Neuronal stem cell (in vitro differentiated cells): ENCODE measurements around the gene IRX3.
A peak's percentile ranks its signal among the peaks of the same experiment; 100 is the strongest.

Experiments
- DNase-seq: peaks from one replicate; pipeline ENCODE4 v3.0.0-alpha.2; 2013; ENCODE audit warnings: low spot score
- H2AFZ ChIP-seq: one replicate; pipeline ENCODE4 v1.6.1; 2013; ENCODE audit warnings: mild to moderate bottlenecking, low read length, inconsistent platforms
- H2AK5ac ChIP-seq: 2 replicates; pipeline ENCODE4 v1.6.1; 2013; ENCODE audit warnings: low read depth, mild to moderate bottlenecking, inconsistent platforms, low read length, moderate library complexity, mixed read lengths
- H2BK120ac ChIP-seq: 2 replicates; pipeline ENCODE4 v1.6.1; 2013; ENCODE audit warnings: low read depth, mild to moderate bottlenecking, inconsistent platforms, low read length, moderate library complexity, mixed read lengths
- H2BK12ac ChIP-seq: one replicate; pipeline ENCODE4 v1.6.1; 2013; ENCODE audit warnings: low read length, inconsistent platforms
- H2BK15ac ChIP-seq: 2 replicates; pipeline ENCODE4 v1.6.1; 2013; ENCODE audit warnings: mild to moderate bottlenecking, low read length, inconsistent platforms, mixed read lengths
- H2BK5ac ChIP-seq: one replicate; pipeline ENCODE4 v1.6.1; 2013; ENCODE audit warnings: inconsistent platforms, mild to moderate bottlenecking, low read length, moderate library complexity
- H3K14ac ChIP-seq: one replicate; pipeline ENCODE4 v1.6.1; 2013; ENCODE audit warnings: low read length, inconsistent platforms
- H3K18ac ChIP-seq: 2 replicates; pipeline ENCODE4 v1.6.1; 2013; ENCODE audit warnings: low read length, inconsistent platforms
- H3K23ac ChIP-seq: 2 replicates; pipeline ENCODE4 v1.6.1; 2013; ENCODE audit warnings: low read depth, mild to moderate bottlenecking, mixed read lengths, low read length, inconsistent platforms; ENCODE audit not compliant: poor library complexity
- H3K27ac ChIP-seq: replicated peaks from 3 replicates; pipeline ENCODE4 v1.5.1; 2013; ENCODE audit warnings: low read length, inconsistent platforms
- H3K27me3 ChIP-seq, 3 experiments: 2 replicates each; pipeline ENCODE4 v1.6.1; 2013; ENCODE audit warnings: low read length in 3 of 3, mild to moderate bottlenecking in 2 of 3, inconsistent platforms in 1 of 3, low read depth in 1 of 3, mixed read lengths in 1 of 3, moderate library complexity in 1 of 3; ENCODE audit not compliant: control insufficient read depth in 3 of 3, insufficient read depth in 3 of 3
- H3K36me3 ChIP-seq, 2 donors: replicated peaks in 1 of 2; 2 replicates each; pipeline ENCODE4 v1.6.1; 2013; ENCODE audit warnings: low read length in 2 of 2; ENCODE audit not compliant: control insufficient read depth in 2 of 2, insufficient read depth in 2 of 2
- H3K4ac ChIP-seq: 2 replicates; pipeline ENCODE4 v1.6.1; 2013; ENCODE audit warnings: inconsistent platforms, mild to moderate bottlenecking, low read length, moderate library complexity
- H3K4me1 ChIP-seq, 2 donors: 1 replicate in 1 of 2; 2 replicates in 1 of 2; pipeline ENCODE4 v1.6.1; 2013; ENCODE audit warnings: low read length in 2 of 2, low read depth in 1 of 2; ENCODE audit not compliant: control insufficient read depth in 2 of 2, insufficient read depth in 1 of 2
- H3K4me2 ChIP-seq: one replicate; pipeline ENCODE4 v1.6.1; 2013; ENCODE audit warnings: mild to moderate bottlenecking, low read length, inconsistent platforms; ENCODE audit not compliant: insufficient read depth, poor library complexity, severe bottlenecking
- H3K4me3 ChIP-seq, 2 donors: 2 replicates each; pipeline ENCODE4 v1.5.1; 2013; ENCODE audit warnings: low read length in 2 of 2, mild to moderate bottlenecking in 2 of 2, inconsistent platforms in 1 of 2, moderate library complexity in 1 of 2
- H3K79me1 ChIP-seq: one replicate; pipeline ENCODE4 v1.6.1; 2013; ENCODE audit warnings: low read depth, mild to moderate bottlenecking, inconsistent platforms, low read length, moderate library complexity
- H3K9ac ChIP-seq: one replicate; pipeline ENCODE4 v1.6.1; 2013; ENCODE audit warnings: mild to moderate bottlenecking, low read depth, low read length, inconsistent platforms; ENCODE audit not compliant: poor library complexity
- H3K9me3 ChIP-seq, 2 donors: replicated peaks in 1 of 2; 2 replicates each; pipeline versions ENCODE3 to v1.6.1; 2013; ENCODE audit warnings: low read length in 2 of 2, mild to moderate bottlenecking in 2 of 2, inconsistent platforms in 1 of 2, low read depth in 1 of 2, mixed read lengths in 1 of 2, moderate library complexity in 1 of 2; ENCODE audit not compliant: control insufficient read depth in 2 of 2, insufficient read depth in 1 of 2
- H4K8ac ChIP-seq: one replicate; pipeline ENCODE4 v1.6.1; 2013; ENCODE audit warnings: low read depth, mild to moderate bottlenecking, inconsistent platforms, low read length, moderate library complexity
- H4K91ac ChIP-seq: one replicate; pipeline ENCODE4 v1.6.1; 2013; ENCODE audit warnings: low read length, low read depth, mild to moderate bottlenecking, inconsistent platforms; ENCODE audit not compliant: poor library complexity
- WGBS, 2 donors: extraction: QIAGEN DNeasy Blood & Tissue Kit; methylation state at CpG; one replicate each; pipeline ENCODE4 v1.1.7; 2013; ENCODE audit warnings: missing lambda C conversion rate in 2 of 2, mixed read lengths in 1 of 2; ENCODE audit not compliant: insufficient read length in 2 of 2, insufficient replicate concordance in 1 of 2; ENCODE audit errors: extremely low coverage in 2 of 2; 5-methylcytosine and 5-hydroxymethylcytosine counted together

Gene IRX3

DNA sequence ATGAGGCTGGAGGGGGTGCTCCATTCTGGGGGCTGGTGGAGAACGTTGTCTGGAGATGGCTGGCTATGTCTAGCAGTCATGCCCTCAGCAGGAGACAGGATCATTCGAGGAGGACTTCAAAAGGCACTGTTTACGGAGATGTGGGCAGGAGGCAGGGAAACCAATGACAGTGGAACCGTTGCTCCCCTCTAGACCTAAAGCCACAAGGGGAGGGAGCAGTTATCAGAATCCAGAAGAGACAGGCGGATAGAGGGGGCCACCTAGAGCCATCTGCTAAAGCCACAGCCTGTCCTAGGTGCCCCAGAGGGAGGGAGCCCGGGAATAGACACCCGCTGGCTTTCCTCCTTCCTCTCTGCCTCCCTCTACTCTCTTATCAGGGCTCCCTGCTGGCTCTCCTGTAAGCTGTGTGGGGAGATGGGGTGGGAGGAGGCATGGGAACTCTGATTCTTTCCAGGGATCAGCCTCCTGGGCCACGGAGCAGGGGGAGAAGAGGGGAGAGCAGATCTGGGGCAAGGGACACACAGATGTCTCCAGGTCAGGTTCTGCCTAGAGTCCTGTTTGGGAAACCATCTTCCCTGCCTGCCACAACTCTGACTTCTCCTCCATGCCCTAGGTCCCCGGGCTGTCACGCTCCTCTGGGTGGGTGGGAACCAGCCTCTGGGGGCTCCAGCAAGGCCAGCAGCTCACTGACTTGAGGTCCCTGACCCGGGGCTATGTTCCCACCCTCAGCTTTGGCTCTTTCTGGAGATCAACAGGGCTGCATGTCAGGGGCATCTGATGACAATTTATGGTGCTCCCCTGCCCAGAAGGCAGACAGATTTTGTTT lies 42.3 kb downstream of the IRX3 start:
- Histone ChIP-seq H2BK15ac (no peak overlapping the region), H3K9ac (no peak overlapping the region), H3K4me1 (peaks cover 2 to 6% of the 10 kb centered on the region in 2 donors), H3K79me1 (no peaks in the 10 kb centered on the region), H2BK12ac (no peak overlapping the region), H3K18ac (peak overlapping the region; percentile 32), H3K36me3 (no peaks in the 10 kb centered on the region), H2AFZ (peak overlapping the region; percentile 18), H3K14ac (no peak overlapping the region), H3K27ac (no peak overlapping the region), H3K4me3 (no peak overlapping the region), H3K4me2 (no peak overlapping the region), H4K91ac (no peak overlapping the region), H2BK120ac (no peak overlapping the region), H2AK5ac (no peak overlapping the region), H3K23ac (no peak overlapping the region), H2BK5ac (no peak overlapping the region), H4K8ac (no peak overlapping the region), H3K9me3 (no peaks in the 10 kb centered on the region), H3K27me3 (peaks cover 0 to 5% (median 0%) of the 10 kb centered on the region in 3 experiments), H3K4ac (no peak overlapping the region)
- no peak for DNase-seq
- no CpG with 5 or more reads among the region's 11 CpGs for WGBS, 2 donors

- no peak overlapping the region for H3K23ac ChIP-seq
- DNase-seq, result no peak
- no peak overlapping the region for H3K14ac ChIP-seq
- no peak overlapping the region for H2BK15ac ChIP-seq
- H2AK5ac ChIP-seq, result no peak overlapping the region
- no peak overlapping the region for H2BK120ac ChIP-seq
- H3K4ac ChIP-seq, result no peak overlapping the region
- H2AFZ ChIP-seq, result no peak overlapping the region
- H3K4me1 ChIP-seq, result peaks cover 2 to 6% of the 10 kb centered on the region in 2 donors
- no peaks in the 10 kb centered on the region for H3K36me3 ChIP-seq
- H4K8ac ChIP-seq, result no peak overlapping the region
- H3K9ac ChIP-seq, result no peak overlapping the region
- no peak overlapping the region for H3K4me3 ChIP-seq
- H3K79me1 ChIP-seq, result no peaks in the 10 kb centered on the region
- WGBS, 2 donors, result no CpG with 5 or more reads among the region's 6 CpGs
- no peaks in the 10 kb centered on the region for H3K27me3 ChIP-seq
- H3K4me2 ChIP-seq, result no peak overlapping the region
- H4K91ac ChIP-seq, result no peak overlapping the region
- H3K18ac ChIP-seq, result no peak overlapping the region
- no peak overlapping the region for H2BK12ac ChIP-seq
- no peak overlapping the region for H2BK5ac ChIP-seq
- H3K9me3 ChIP-seq, result no peaks in the 10 kb centered on the region
- no peak overlapping the region for H3K27ac ChIP-seq
These were observed 43.4 kb downstream of the IRX3 start for GRCh38 chr16:54243202-54243601.

- H4K8ac ChIP-seq, result no peak overlapping the region
- H3K9me3 ChIP-seq, result no peaks in the 10 kb centered on the region
- H4K91ac ChIP-seq, result no peak overlapping the region
- no peak overlapping the region for H3K27ac ChIP-seq
- no peak overlapping the region for H2BK12ac ChIP-seq
- H3K4me3 ChIP-seq, result no peak overlapping the region
- no peak overlapping the region for H3K4me2 ChIP-seq
- peak overlapping the region; percentile 67 for H2AFZ ChIP-seq
- peak; percentile 29 for DNase-seq
- H3K27me3 ChIP-seq, result no peaks in the 10 kb centered on the region
- no peak overlapping the region for H2BK15ac ChIP-seq
- no peaks in the 10 kb centered on the region for H3K36me3 ChIP-seq
- H3K79me1 ChIP-seq, result no peaks in the 10 kb centered on the region
- H3K23ac ChIP-seq, result no peak overlapping the region
- no peak overlapping the region for H2AK5ac ChIP-seq
- H3K4me1 ChIP-seq, result peaks cover 2 to 6% of the 10 kb centered on the region in 2 donors
- H3K9ac ChIP-seq, result no peak overlapping the region
- H3K4ac ChIP-seq, result no peak overlapping the region
- H3K14ac ChIP-seq, result no peak overlapping the region
- peak overlapping the region; percentile 6 for H3K18ac ChIP-seq
- no peak overlapping the region for H2BK5ac ChIP-seq
- no CpG with 5 or more reads among the region's 4 CpGs for WGBS, 2 donors
- no peak overlapping the region for H2BK120ac ChIP-seq
These were observed 44.4 kb downstream of the IRX3 start for GRCh38 chr16:54242199-54242598.

GRCh38 chr16:54241525-54241924 lies 45.1 kb downstream of the IRX3 start:
- Histone ChIP-seq H4K8ac (no peak overlapping the region), H3K4me3 (no peak overlapping the region), H3K14ac (no peak overlapping the region), H2BK5ac (no peak overlapping the region), H3K4ac (no peak overlapping the region), H3K9me3 (no peaks in the 10 kb centered on the region), H3K4me2 (no peak overlapping the region), H3K18ac (no peak overlapping the region), H3K79me1 (no peaks in the 10 kb centered on the region), H2BK12ac (no peak overlapping the region), H2AFZ (peak overlapping the region; percentile 67), H3K4me1 (peaks cover 2 to 6% of the 10 kb centered on the region in 2 donors), H4K91ac (no peak overlapping the region), H3K36me3 (no peaks in the 10 kb centered on the region), H2BK120ac (no peak overlapping the region), H3K23ac (no peak overlapping the region), H2AK5ac (no peak overlapping the region), H3K27me3 (no peaks in the 10 kb centered on the region), H3K9ac (no peak overlapping the region), H3K27ac (no peak overlapping the region), H2BK15ac (no peak overlapping the region)
- no peak for DNase-seq
- WGBS, 2 donors, result no CpG with 5 or more reads among the region's 6 CpGs
